ENCODE data around the gene SLC8A3.

DNA sequence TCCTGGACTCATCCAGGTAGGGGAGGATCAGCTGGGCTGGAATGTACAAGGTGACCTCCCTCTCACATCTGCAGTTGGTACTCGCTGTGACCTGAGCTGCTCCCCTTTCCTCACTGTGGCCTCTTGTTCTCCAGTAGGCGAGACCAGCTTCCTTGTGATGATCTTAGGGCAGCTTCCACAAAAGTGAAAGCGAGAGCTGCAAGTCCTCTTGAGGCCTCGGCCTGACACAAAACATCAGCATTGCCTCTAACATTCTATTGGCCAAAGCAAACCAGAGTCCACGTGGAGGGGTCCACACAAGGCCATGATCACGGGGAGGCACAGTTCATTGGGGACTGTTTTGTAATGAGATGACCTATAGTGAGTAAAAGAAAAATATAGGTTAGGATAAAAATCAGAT, 182.1 kb downstream of the SLC8A3 start:
- TF ChIP-seq CTCF (IDR thresholded peaks at IDR 0.05) (no peak), POLR2A (IDR thresholded peaks at IDR 0.05) (no peak)
